ENCODE results near the gene ABCC6.

- no peak for TF ChIP-seq POLR2A (IDR thresholded peaks at IDR 0.05)
- no peak for TF ChIP-seq CTCF (IDR thresholded peaks at IDR 0.05)
These were observed 60.7 kb downstream of the ABCC6 start for GRCh38 chr16:16162591-16162990.

All from esophagus squamous epithelium (tissue), 4 donors.